HG03066 (cell line): ENCODE data around the gene ZBTB45.
"Not testable (repeated sequence)": the region's sequence is repeated elsewhere in the genome, so short reads cannot be mapped to it uniquely, and the experiment has no call there.

ENCODE experiments used
- ATAC-seq: cut with Tn5 transposase; IDR thresholded peaks from one replicate; pipeline ENCODE4 v1.9.1; 2021; ENCODE audit warnings: low read depth; ENCODE audit not compliant: unreplicated experiment

Gene ZBTB45

GRCh38 chr19:58477130-58477529 lies 42.5 kb downstream of the ZBTB45 start:
- no peak for ATAC-seq

- no peak for ATAC-seq
These were observed 43.1 kb downstream of the ZBTB45 start for GRCh38 chr19:58476498-58477015.

- peak; percentile 88 for ATAC-seq
These were observed 43.7 kb downstream of the ZBTB45 start, which contains the start of gene ZNF446 for GRCh38 chr19:58475714-58476497. TSS of gene ZNF446 (plus strand) at chr19:58476352. CDS start at chr19:58477219, 867 bp downstream.

GRCh38 chr19:58474997-58475713 lies 44.5 kb downstream of the ZBTB45 start:
- no peak for ATAC-seq

GRCh38 chr19:58474291-58474996 lies 45.2 kb downstream of the ZBTB45 start:
- no peak for ATAC-seq

- no peak for ATAC-seq
These were observed 45.8 kb downstream of the ZBTB45 start for GRCh38 chr19:58473775-58474174.

- no peak for ATAC-seq
These were observed 47.9 kb downstream of the ZBTB45 start for GRCh38 chr19:58471736-58472135.

GRCh38 chr19:58470837-58471543 lies 48.6 kb downstream of the ZBTB45 start:
- not testable (repeated sequence) for ATAC-seq

- ATAC-seq = no peak
These were observed 50.2 kb downstream of the ZBTB45 start for GRCh38 chr19:58469241-58470013.

GRCh38 chr19:58468216-58468839 lies 51.3 kb downstream of the ZBTB45 start:
- no peak for ATAC-seq

- peak; percentile 84 for ATAC-seq
These were observed 52.6 kb downstream of the ZBTB45 start, which contains the start of gene ZNF324 for GRCh38 chr19:58466760-58467589. TSS of gene ZNF324 (plus strand) at chr19:58467080. CDS start at chr19:58469186, 2,106 bp downstream.

- peak; percentile 23 for ATAC-seq
These were observed 53.4 kb downstream of the ZBTB45 start for GRCh38 chr19:58466089-58466759.
